IMR-90 (cell line): ENCODE measurements around the gene LRRC37A3. TPM values are rescaled to one million over a fixed set of nuclear protein-coding genes. Genes with fewer than 3 reads are reported as not detected.
"Not testable (repeated sequence)": the region's sequence is repeated elsewhere in the genome, so short reads cannot be mapped to it uniquely, and the experiment has no call there.

Experiments used
- ATAC-seq: fragments of 200-7000 bp; cut with Tn5 transposase; 2 replicates; pipeline ENCODE4 v1.9.1; 2020; ENCODE audit warnings: low read depth, mild to moderate bottlenecking, moderate library complexity
- BruUV-seq: library from RNA; stranded (reverse); fragments of 400-500 nt; replicated peaks from 2 replicates; lab custom pipeline; 2021; lab: Mats Ljungman, UMichigan
- CTCF ChIA-PET: fragments of 300-600 bp; formaldehyde crosslinking; extraction: SDS; loops from one replicate; lab custom pipeline; 2021; ENCODE audit warnings: antibody characterized with exemption; lab: Yijun Ruan, JAX
- POLR2A ChIA-PET: fragments of 300-600 bp; sonication (Branson Sonifier 250); formaldehyde crosslinking; loops from one replicate; lab custom pipeline; 2022; ENCODE audit warnings: antibody characterized with exemption; ENCODE audit not compliant: unreplicated experiment; lab: Charles Lee
- DNase-seq: peaks from one replicate; pipeline ENCODE4 v3.0.0; 2013
- H2AFZ ChIP-seq: replicated peaks from 2 replicates; pipeline ENCODE3; 2013; ENCODE audit warnings: low read length, mild to moderate bottlenecking; ENCODE audit not compliant: poor library complexity
- H2AK5ac ChIP-seq: 2 replicates; pipeline ENCODE4 v1.6.1; 2013; ENCODE audit warnings: low read depth, low read length, inconsistent platforms
- H2AK9ac ChIP-seq: replicated peaks from 2 replicates; pipeline ENCODE3; 2013; ENCODE audit warnings: mild to moderate bottlenecking, low read depth, low read length, moderate library complexity; ENCODE audit not compliant: poor library complexity
- H2BK120ac ChIP-seq: 2 replicates; pipeline ENCODE4 v1.6.1; 2013; ENCODE audit warnings: low read depth, low read length, inconsistent platforms
- H2BK15ac ChIP-seq: 3 replicates; pipeline ENCODE4 v1.6.1; 2013; ENCODE audit warnings: low read depth, low read length, inconsistent platforms
- H2BK20ac ChIP-seq: 2 replicates; pipeline ENCODE4 v1.6.1; 2013; ENCODE audit warnings: low read depth, mild to moderate bottlenecking, inconsistent platforms, low read length, moderate library complexity
- H2BK5ac ChIP-seq: 2 replicates; pipeline ENCODE4 v1.6.1; 2013; ENCODE audit warnings: mild to moderate bottlenecking, low read depth, low read length, inconsistent platforms; ENCODE audit not compliant: poor library complexity, severe bottlenecking
- H3K14ac ChIP-seq: replicated peaks from 2 replicates; pipeline ENCODE4 v1.6.1; 2013; ENCODE audit warnings: low read depth, low read length, inconsistent platforms
- H3K18ac ChIP-seq: 2 replicates; pipeline ENCODE4 v1.6.1; 2013; ENCODE audit warnings: low read depth, low read length, control low read depth
- H3K23ac ChIP-seq: 2 replicates; pipeline ENCODE4 v1.6.1; 2013; ENCODE audit warnings: low read depth, low read length, inconsistent platforms
- H3K27ac ChIP-seq: 2 replicates; pipeline ENCODE4 v1.5.1; 2013; ENCODE audit warnings: mild to moderate bottlenecking, control low read depth, low read length; ENCODE audit not compliant: insufficient read depth
- H3K27me3 ChIP-seq: 2 replicates; pipeline ENCODE4 v1.6.1; 2013; ENCODE audit warnings: low read length; ENCODE audit not compliant: control insufficient read depth, insufficient read depth
- H3K36me3 ChIP-seq: 2 replicates; pipeline ENCODE4 v1.6.1; 2013; ENCODE audit warnings: low read length, mixed read lengths; ENCODE audit not compliant: control insufficient read depth, insufficient read depth
- H3K4ac ChIP-seq: 2 replicates; pipeline ENCODE4 v1.6.1; 2013; ENCODE audit warnings: low read depth, low read length, inconsistent platforms
- H3K4me1 ChIP-seq: 2 replicates; pipeline ENCODE4 v1.6.1; 2013; ENCODE audit warnings: low read length, mixed read lengths; ENCODE audit not compliant: control insufficient read depth, insufficient read depth
- H3K4me2 ChIP-seq: 2 replicates; pipeline ENCODE4 v1.6.1; 2013; ENCODE audit warnings: low read depth, mild to moderate bottlenecking, control low read depth, low read length, moderate library complexity
- H3K4me3 ChIP-seq: 2 replicates; pipeline ENCODE4 v1.5.1; 2013; ENCODE audit warnings: low read depth, mild to moderate bottlenecking, control low read depth, low read length, moderate library complexity; ENCODE audit not compliant: insufficient read depth
- H3K56ac ChIP-seq: 2 replicates; pipeline ENCODE4 v1.6.1; 2013; ENCODE audit warnings: low read length, inconsistent platforms; ENCODE audit not compliant: insufficient read depth; ENCODE audit errors: extremely low read depth
- H3K79me1 ChIP-seq, 2 experiments: 2 replicates each; pipeline ENCODE4 v1.6.1; 2013; ENCODE audit warnings: low read length in 2 of 2, inconsistent platforms in 1 of 2, low read depth in 1 of 2
- H3K9ac ChIP-seq: 2 replicates; pipeline ENCODE4 v1.6.1; 2013; ENCODE audit warnings: low read depth, low read length, control low read depth
- H3K9me1 ChIP-seq: 2 replicates; pipeline ENCODE4 v1.6.1; 2013; ENCODE audit warnings: low read length, inconsistent platforms; ENCODE audit not compliant: insufficient read depth
- H3K9me3 ChIP-seq: 2 replicates; pipeline ENCODE4 v1.6.1; 2013; ENCODE audit warnings: low read length; ENCODE audit not compliant: control insufficient read depth, insufficient read depth
- H4K20me1 ChIP-seq: 2 replicates; pipeline ENCODE4 v1.6.1; 2013; ENCODE audit warnings: low read length, inconsistent platforms; ENCODE audit not compliant: insufficient read depth
- H4K5ac ChIP-seq: 2 replicates; pipeline ENCODE4 v1.6.1; 2013; ENCODE audit warnings: mild to moderate bottlenecking, low read depth, low read length, control low read depth
- H4K8ac ChIP-seq, 2 experiments: 2 replicates each; pipeline ENCODE4 v1.6.1; 2013; ENCODE audit warnings: low read depth in 2 of 2, low read length in 2 of 2, control low read depth in 1 of 2, inconsistent platforms in 1 of 2
- H4K91ac ChIP-seq: 2 replicates; pipeline ENCODE4 v1.6.1; 2013; ENCODE audit warnings: low read depth, low read length, inconsistent platforms; ENCODE audit not compliant: insufficient read depth
- WGBS, 2 experiments: methylation state at CpG; one replicate each; pipeline versions ENCODE4 v1.1.5 to v1.1.7; 2013; ENCODE audit warnings: missing lambda C conversion rate in 2 of 2; ENCODE audit not compliant: insufficient read length in 1 of 2; ENCODE audit errors: extremely low coverage in 2 of 2; 5-methylcytosine and 5-hydroxymethylcytosine counted together
- dilution Hi-C: fragments of 300-500 bp; cut with HindIII; formaldehyde crosslinking; loops from one replicate; pipeline ENCODE4 v1.14.3; 2018; ENCODE audit warnings: low sequenced_read_pairs; ENCODE audit not compliant: unreplicated experiment
- in situ Hi-C: fragments of 300-500 bp; cut with MboI; formaldehyde crosslinking; loops from 3 replicates; pipeline ENCODE4 v1.14.3; 2019; ENCODE audit warnings: low sequenced_read_pairs, inconsistent platforms, mixed read lengths
- intact Hi-C: fragments of 100-400 bp; cut with micrococcal nuclease; formaldehyde crosslinking; loops from 2 replicates; pipeline ENCODE4 v1.10.0; 2022
- polyA plus RNA-seq, 3 experiments: library from polyadenylated mRNA; depleted of rRNA; stranded (reverse); fragments of >200 nt; gene quantifications; 2 replicates each; pipeline ENCODE4 v1.2.3, GENCODE V29; 2012; ENCODE audit warnings: low replicate concordance in 1 of 3
- total RNA-seq: library from RNA; depleted of rRNA; stranded (reverse); fragments of >200 nt; gene quantifications from 2 replicates; pipeline ENCODE4 v1.2.3, GENCODE V29; 2012

The LRRC37A3 gene
- total and polyA plus RNA-seq, 2 of the 4 experiments (the other 2 are of a cell fraction) = 3.1 to 4.5 TPM

DNA sequence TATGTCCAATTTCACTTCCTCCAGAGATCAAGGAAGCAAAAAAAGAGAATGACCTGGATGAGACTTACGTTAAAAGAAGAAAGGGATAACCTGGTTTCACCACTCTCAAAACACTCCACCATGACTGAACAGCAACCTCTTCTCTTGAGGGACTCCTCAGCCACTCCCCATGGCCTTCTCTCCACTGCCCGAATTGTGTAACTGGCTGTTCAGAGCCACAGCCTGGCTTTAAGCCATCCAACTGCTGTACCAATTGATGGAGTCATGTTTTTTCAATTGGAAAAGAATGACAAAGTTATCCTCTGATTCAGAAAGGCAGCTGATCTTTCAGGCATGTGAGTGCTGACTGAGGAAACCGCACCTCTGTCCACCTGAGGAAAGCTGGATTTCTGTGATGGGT is 85.2 kb downstream of the LRRC37A3 start:
- H3K14ac ChIP-seq, H2AK5ac ChIP-seq, intact Hi-C loops, H4K91ac ChIP-seq, H3K4me1 ChIP-seq, in situ Hi-C loops, H2BK5ac ChIP-seq, H2BK20ac ChIP-seq, H2BK15ac ChIP-seq, H3K4me2 ChIP-seq, H3K4me3 ChIP-seq, H3K9me1 ChIP-seq, ATAC-seq, H4K20me1 ChIP-seq, dilution Hi-C loops, H3K56ac ChIP-seq, BruUV-seq, CTCF ChIA-PET, H3K9ac ChIP-seq, H3K23ac ChIP-seq, H3K4ac ChIP-seq, H3K9me3 ChIP-seq, H4K8ac ChIP-seq, H2BK120ac ChIP-seq, H3K27ac ChIP-seq, H2AFZ ChIP-seq, H2AK9ac ChIP-seq, POLR2A ChIA-PET, H3K27me3 ChIP-seq, H3K18ac ChIP-seq, H4K5ac ChIP-seq, H3K36me3 ChIP-seq: not testable (repeated sequence)
- peak; percentile 18 for DNase-seq
- peaks cover 4 to 15% of the 10 kb centered on the region in 2 experiments; a peak in 2 of 4 replicates for H3K79me1 ChIP-seq
- no CpG with 5 or more reads among the region's 3 CpGs for WGBS, 2 experiments

DNA sequence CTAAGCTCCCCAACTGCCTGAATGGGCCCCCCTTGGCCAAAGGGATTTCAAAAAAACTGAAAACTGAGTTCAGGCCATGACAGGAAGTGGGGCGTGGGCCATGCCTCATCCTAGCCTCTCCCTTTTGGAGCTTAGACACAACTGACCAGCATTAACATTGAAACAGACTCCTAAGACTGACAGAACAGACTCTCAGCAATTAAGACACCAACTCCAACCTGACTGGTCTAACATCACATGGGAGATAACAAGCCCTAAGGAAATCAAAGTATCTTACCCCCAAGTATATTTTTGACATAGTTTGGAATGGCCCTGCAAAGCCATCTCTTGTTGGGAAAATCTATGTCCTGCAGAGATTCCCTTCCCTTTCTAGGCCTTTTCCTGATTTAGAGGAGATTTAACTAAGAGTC is 88.6 kb downstream of the LRRC37A3 start:
- dilution Hi-C loops, H3K9me3 ChIP-seq, BruUV-seq, H3K27ac ChIP-seq, H4K8ac ChIP-seq, ATAC-seq, H3K79me1 ChIP-seq, H2BK20ac ChIP-seq, H4K5ac ChIP-seq, H4K91ac ChIP-seq, DNase-seq, H3K4me1 ChIP-seq, CTCF ChIA-PET, H2AFZ ChIP-seq, H2AK5ac ChIP-seq, H3K9me1 ChIP-seq, H3K4me3 ChIP-seq, H3K9ac ChIP-seq, intact Hi-C loops, H3K4me2 ChIP-seq, H2BK120ac ChIP-seq, H2BK5ac ChIP-seq, POLR2A ChIA-PET, H3K4ac ChIP-seq, H3K18ac ChIP-seq, H3K36me3 ChIP-seq, H3K14ac ChIP-seq, H2AK9ac ChIP-seq, H4K20me1 ChIP-seq, H3K27me3 ChIP-seq, H3K23ac ChIP-seq, H2BK15ac ChIP-seq, H3K56ac ChIP-seq, in situ Hi-C loops: not testable (repeated sequence)
- no CpG with 5 or more reads among the region's 1 CpG for WGBS, 2 experiments
